WTC11 (cell line): ENCODE results near the gene INMT. TPM values are rescaled to one million over a fixed set of nuclear protein-coding genes. Genes with fewer than 3 reads are reported as not detected.

Experiments used
- ATAC-seq: fragments of 200-7000 bp; cut with Tn5 transposase; 2 replicates; pipeline ENCODE4 v1.10.0; 2021; ENCODE audit warnings: mild to moderate bottlenecking, moderate library complexity
- CTCF ChIA-PET: fragments of 300-600 bp; sonication (Branson Sonifier 250); formaldehyde crosslinking; loops from one replicate; lab custom pipeline; 2021; ENCODE audit warnings: antibody characterized with exemption; lab: Charles Lee
- POLR2A ChIA-PET: fragments of 350-600 bp; sonication (Branson Sonifier 250); formaldehyde crosslinking; loops from one replicate; lab custom pipeline; 2021; ENCODE audit warnings: antibody characterized with exemption; lab: Charles Lee
- DNase-seq: peaks from one replicate; pipeline ENCODE4 v3.0.0; 2021; ENCODE audit warnings: low spot score
- H3K27ac Mint-ChIP-seq: 2 replicates; pipeline ENCODE4 v1.8.0; 2021; ENCODE audit warnings: mixed read lengths
- H3K27me3 Mint-ChIP-seq: 2 replicates; pipeline ENCODE4 v1.8.0; 2021; ENCODE audit warnings: low read depth, mild to moderate bottlenecking, moderate library complexity, mixed read lengths
- H3K36me3 Mint-ChIP-seq: 2 replicates; pipeline ENCODE4 v1.8.0; 2021; ENCODE audit warnings: mixed read lengths
- H3K4me1 Mint-ChIP-seq: 2 replicates; pipeline ENCODE4 v1.8.0; 2022; ENCODE audit warnings: mixed read lengths
- H3K4me3 Mint-ChIP-seq: 2 replicates; pipeline ENCODE4 v1.8.0; 2021; ENCODE audit warnings: mild to moderate bottlenecking, moderate library complexity, mixed read lengths
- H3K9me3 Mint-ChIP-seq: 2 replicates; pipeline ENCODE4 v1.8.0; 2021; ENCODE audit warnings: mixed read lengths
- CBFB ChIP-seq: sonication (generic); formaldehyde crosslinking; IDR thresholded peaks from 2 replicates; pipeline ENCODE4 v1.8.1; 2022; ENCODE audit warnings: mild to moderate bottlenecking, low read depth, missing genetic modification reagents
- CREB1 ChIP-seq: sonication (generic); formaldehyde crosslinking; IDR thresholded peaks from 2 replicates; pipeline ENCODE4 v1.8.0; 2023; ENCODE audit warnings: mild to moderate bottlenecking, missing genetic modification reagents
- FOXP1 ChIP-seq: sonication (generic); formaldehyde crosslinking; IDR thresholded peaks from 2 replicates; pipeline ENCODE4 v1.8.0; 2022; ENCODE audit warnings: missing genetic modification reagents, mild to moderate bottlenecking, moderate library complexity, borderline replicate concordance
- JAZF1 ChIP-seq: fragments of 250-450 bp; sonication (Bioruptor Pico); IDR thresholded peaks from 2 replicates; pipeline ENCODE4 v1.9.0; 2021; ENCODE audit warnings: moderate library complexity, mild to moderate bottlenecking, inconsistent platforms
- MXD4 ChIP-seq: fragments of 250-450 bp; sonication (Bioruptor Pico); IDR thresholded peaks from 2 replicates; pipeline ENCODE4 v1.8.0; 2021; ENCODE audit warnings: mild to moderate bottlenecking, moderate library complexity, borderline replicate concordance
- NFYB ChIP-seq: sonication (generic); formaldehyde crosslinking; conservative IDR thresholded peaks from 2 replicates; pipeline ENCODE4 v1.8.0; 2022; ENCODE audit warnings: low read depth, missing genetic modification reagents
- RELA ChIP-seq: sonication (generic); formaldehyde crosslinking; IDR thresholded peaks from 2 replicates; pipeline ENCODE4 v1.8.1; 2022; ENCODE audit warnings: missing genetic modification reagents, mild to moderate bottlenecking, borderline replicate concordance
- TEAD1 ChIP-seq: sonication (generic); formaldehyde crosslinking; IDR thresholded peaks from 2 replicates; pipeline ENCODE4 v1.8.0; 2022; ENCODE audit warnings: mild to moderate bottlenecking, missing genetic modification reagents
- TP53 ChIP-seq: sonication (generic); formaldehyde crosslinking; IDR thresholded peaks from 2 replicates; pipeline ENCODE4 v1.8.1; 2023; ENCODE audit warnings: mild to moderate bottlenecking, missing genetic modification reagents
- ZBTB21 ChIP-seq: sonication (generic); formaldehyde crosslinking; IDR thresholded peaks from 2 replicates; pipeline ENCODE4 v1.8.1; 2023; ENCODE audit warnings: mild to moderate bottlenecking, missing genetic modification reagents, borderline replicate concordance
- ZNF121 ChIP-seq: sonication (generic); formaldehyde crosslinking; IDR thresholded peaks from 2 replicates; pipeline ENCODE4 v1.8.0; 2023; ENCODE audit warnings: missing genetic modification reagents
- ZNF281 ChIP-seq: sonication (generic); formaldehyde crosslinking; IDR thresholded peaks from 2 replicates; pipeline ENCODE4 v1.8.0; 2023; ENCODE audit warnings: mild to moderate bottlenecking, missing genetic modification reagents
- ZNF317 ChIP-seq: sonication (generic); formaldehyde crosslinking; IDR thresholded peaks from 2 replicates; pipeline ENCODE4 v1.8.1; 2023; ENCODE audit warnings: low read depth, mild to moderate bottlenecking, moderate library complexity, missing genetic modification reagents, borderline replicate concordance
- ZNF416 ChIP-seq: fragments of 250-450 bp; sonication (Bioruptor Pico); IDR thresholded peaks from 2 replicates; pipeline ENCODE4 v1.9.0; 2021; ENCODE audit warnings: mild to moderate bottlenecking, inconsistent platforms
- ZNF512 ChIP-seq: sonication (generic); formaldehyde crosslinking; IDR thresholded peaks from 2 replicates; pipeline ENCODE4 v1.8.1; 2022; ENCODE audit warnings: missing genetic modification reagents, borderline replicate concordance
- total RNA-seq: library from RNA; stranded (reverse); gene quantifications from 3 replicates; pipeline ENCODE4 v1.2.3, GENCODE V29; 2021
- TF ChIP-seq, protein P1 (sequence below): sonication (generic); formaldehyde crosslinking; IDR thresholded peaks from 2 replicates; pipeline ENCODE4 v1.8.1; 2023; ENCODE audit warnings: mild to moderate bottlenecking, missing genetic modification reagents, moderate library complexity
- TF ChIP-seq, protein P2 (sequence below): sonication (generic); formaldehyde crosslinking; IDR thresholded peaks from 2 replicates; pipeline ENCODE4 v1.8.1; 2023; ENCODE audit warnings: mild to moderate bottlenecking, missing genetic modification reagents, moderate library complexity
- TF ChIP-seq, protein P3 (sequence below): sonication (generic); formaldehyde crosslinking; IDR thresholded peaks from 2 replicates; pipeline ENCODE4 v1.8.0; 2022; ENCODE audit warnings: mild to moderate bottlenecking, missing genetic modification reagents
- TF ChIP-seq, protein P4 (sequence below): sonication (generic); formaldehyde crosslinking; IDR thresholded peaks from 2 replicates; pipeline ENCODE4 v1.8.1; 2022; ENCODE audit warnings: mild to moderate bottlenecking, moderate library complexity, missing genetic modification reagents

The INMT gene
- total RNA-seq, 1 experiment from 2014 or later, result 3.5 TPM

GRCh38 chr7:30778255-30779025 lies 26.5 kb downstream of the INMT start:
- ATAC-seq (no peak), DNase-seq (no peak)
- Mint-ChIP-seq H3K4me1 (no peaks in the 10 kb centered on the region), H3K36me3 (peaks cover 6% of the 10 kb centered on the region; the same call in 1 of the 2 replicates), H3K27me3 (no peaks in the 10 kb centered on the region), H3K9me3 (no peaks in the 10 kb centered on the region), H3K4me3 (no peak overlapping the region), H3K27ac (no peak overlapping the region)
- TF ChIP-seq NFYB (no peak), ZBTB21 (no peak), CBFB (CRISPR knock-in tag) (no peak), ZNF121 (no peak), JAZF1 (no peak), FOXP1 (CRISPR knock-in tag) (no peak), ZNF281 (no peak), ZNF317 (CRISPR knock-in tag) (no peak), TEAD1 (CRISPR knock-in tag) (no peak), TP53 (CRISPR knock-in tag) (no peak), ZNF416 (CRISPR knock-in tag) (no peak), ZNF512 (CRISPR knock-in tag) (no peak), MXD4 (no peak)
- TF ChIP-seq, protein P1, sequence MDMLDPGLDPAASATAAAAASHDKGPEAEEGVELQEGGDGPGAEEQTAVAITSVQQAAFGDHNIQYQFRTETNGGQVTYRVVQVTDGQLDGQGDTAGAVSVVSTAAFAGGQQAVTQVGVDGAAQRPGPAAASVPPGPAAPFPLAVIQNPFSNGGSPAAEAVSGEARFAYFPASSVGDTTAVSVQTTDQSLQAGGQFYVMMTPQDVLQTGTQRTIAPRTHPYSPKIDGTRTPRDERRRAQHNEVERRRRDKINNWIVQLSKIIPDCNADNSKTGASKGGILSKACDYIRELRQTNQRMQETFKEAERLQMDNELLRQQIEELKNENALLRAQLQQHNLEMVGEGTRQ (CRISPR knock-in tag), result no peak
- TF ChIP-seq, protein P2, sequence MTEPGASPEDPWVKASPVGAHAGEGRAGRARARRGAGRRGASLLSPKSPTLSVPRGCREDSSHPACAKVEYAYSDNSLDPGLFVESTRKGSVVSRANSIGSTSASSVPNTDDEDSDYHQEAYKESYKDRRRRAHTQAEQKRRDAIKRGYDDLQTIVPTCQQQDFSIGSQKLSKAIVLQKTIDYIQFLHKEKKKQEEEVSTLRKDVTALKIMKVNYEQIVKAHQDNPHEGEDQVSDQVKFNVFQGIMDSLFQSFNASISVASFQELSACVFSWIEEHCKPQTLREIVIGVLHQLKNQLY (CRISPR knock-in tag), result no peak
- TF ChIP-seq, protein P3, sequence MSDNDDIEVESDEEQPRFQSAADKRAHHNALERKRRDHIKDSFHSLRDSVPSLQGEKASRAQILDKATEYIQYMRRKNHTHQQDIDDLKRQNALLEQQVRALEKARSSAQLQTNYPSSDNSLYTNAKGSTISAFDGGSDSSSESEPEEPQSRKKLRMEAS (CRISPR knock-in tag), result no peak
- TF ChIP-seq, protein P4, sequence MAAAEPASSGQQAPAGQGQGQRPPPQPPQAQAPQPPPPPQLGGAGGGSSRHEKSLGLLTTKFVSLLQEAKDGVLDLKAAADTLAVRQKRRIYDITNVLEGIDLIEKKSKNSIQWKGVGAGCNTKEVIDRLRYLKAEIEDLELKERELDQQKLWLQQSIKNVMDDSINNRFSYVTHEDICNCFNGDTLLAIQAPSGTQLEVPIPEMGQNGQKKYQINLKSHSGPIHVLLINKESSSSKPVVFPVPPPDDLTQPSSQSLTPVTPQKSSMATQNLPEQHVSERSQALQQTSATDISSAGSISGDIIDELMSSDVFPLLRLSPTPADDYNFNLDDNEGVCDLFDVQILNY, result no peak
- ChIA-PET CTCF (no interaction called here), POLR2A (no interaction called here)

DNA sequence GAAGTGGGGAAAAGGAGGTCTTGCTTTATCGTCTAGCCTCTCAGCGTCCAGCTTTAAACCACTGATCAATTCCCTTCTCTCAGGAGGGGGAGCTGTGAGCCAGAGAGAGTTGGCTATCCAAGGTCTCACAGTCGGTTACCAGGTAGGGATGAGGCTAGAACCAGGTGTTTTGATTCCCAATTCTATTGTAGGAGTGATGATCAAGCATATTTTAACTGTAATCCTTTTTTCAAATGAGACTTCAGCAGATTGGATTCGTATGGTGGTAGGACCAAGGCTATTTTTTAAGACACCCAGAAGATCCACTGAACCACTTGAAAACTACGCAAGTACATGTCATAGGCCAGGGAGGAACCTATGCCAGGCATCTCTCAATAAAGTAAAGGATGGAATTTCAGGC lies 27.6 kb downstream of the INMT start:
- H3K27me3 Mint-ChIP-seq, result no peaks in the 10 kb centered on the region
- ChIA-PET POLR2A (no interaction called here), CTCF (interaction anchor here (1.0 kb wide), 1 partner anchor 11 kb away, joined by 6 read pairs; no protein-coding TSS in a partner anchor)
- no peak for TF ChIP-seq CREB1 (CRISPR knock-in tag)
- no peak for TF ChIP-seq RELA (CRISPR knock-in tag)
- H3K4me1 Mint-ChIP-seq, result no peaks in the 10 kb centered on the region
- H3K4me3 Mint-ChIP-seq, result no peak overlapping the region
- ATAC-seq, result no peak
- no peaks in the 10 kb centered on the region for H3K9me3 Mint-ChIP-seq
- no peak for DNase-seq
- H3K36me3 Mint-ChIP-seq, result peaks cover 6% of the 10 kb centered on the region
- no peak overlapping the region for H3K27ac Mint-ChIP-seq
